Measurements from ENCODE around the gene FLRT1.

FLRT1 gene

GRCh38 chr11:64008283-64008913, 27.3 kb upstream of the FLRT1 start:
- H3K27me3 ChIP-seq (ENCODE audit: control insufficient read depth, insufficient read depth, low read length): peaks cover 27% of the 10 kb centered on the region
- H3K4me1 ChIP-seq (ENCODE audit: control insufficient read depth, insufficient read depth, low read length): peaks cover 25% of the 10 kb centered on the region
- no peaks in the 10 kb centered on the region for H3K36me3 ChIP-seq (ENCODE audit: control insufficient read depth, insufficient read depth, low read length)
- H3K9me3 ChIP-seq (ENCODE audit: control insufficient read depth, low read length): no peaks in the 10 kb centered on the region
- peak overlapping the region; percentile 39 for H3K9ac ChIP-seq (ENCODE audit: low read length)
- no peak overlapping the region for H3K4me3 ChIP-seq (ENCODE audit: low read length)

GRCh38 chr11:64008914-64009633, 26.7 kb upstream of the FLRT1 start:
- Histone ChIP-seq H3K9me3 (ENCODE audit: control insufficient read depth, low read length) (no peaks in the 10 kb centered on the region), H3K27me3 (ENCODE audit: control insufficient read depth, insufficient read depth, low read length) (peaks cover 27% of the 10 kb centered on the region), H3K4me3 (ENCODE audit: low read length) (no peak overlapping the region), H3K4me1 (ENCODE audit: control insufficient read depth, insufficient read depth, low read length) (peaks cover 25% of the 10 kb centered on the region), H3K9ac (ENCODE audit: low read length) (no peak overlapping the region), H3K36me3 (ENCODE audit: control insufficient read depth, insufficient read depth, low read length) (no peaks in the 10 kb centered on the region)

- Histone ChIP-seq H3K36me3 (ENCODE audit: control insufficient read depth, insufficient read depth, low read length) (no peaks in the 10 kb centered on the region), H3K4me1 (ENCODE audit: control insufficient read depth, insufficient read depth, low read length) (peaks cover 25% of the 10 kb centered on the region), H3K9ac (ENCODE audit: low read length) (no peak overlapping the region), H3K9me3 (ENCODE audit: control insufficient read depth, low read length) (no peaks in the 10 kb centered on the region), H3K27me3 (ENCODE audit: control insufficient read depth, insufficient read depth, low read length) (peaks cover 27% of the 10 kb centered on the region), H3K4me3 (ENCODE audit: low read length) (no peak overlapping the region)
Measured at GRCh38 chr11:64009710-64010109, 26.0 kb upstream of the FLRT1 start.

- H3K27me3 ChIP-seq (ENCODE audit: control insufficient read depth, insufficient read depth, low read length): peaks cover 27% of the 10 kb centered on the region
- no peaks in the 10 kb centered on the region for H3K9me3 ChIP-seq (ENCODE audit: control insufficient read depth, low read length)
- no peak overlapping the region for H3K4me3 ChIP-seq (ENCODE audit: low read length)
- H3K9ac ChIP-seq (ENCODE audit: low read length): no peak overlapping the region
- no peaks in the 10 kb centered on the region for H3K36me3 ChIP-seq (ENCODE audit: control insufficient read depth, insufficient read depth, low read length)
- H3K4me1 ChIP-seq (ENCODE audit: control insufficient read depth, insufficient read depth, low read length): peaks cover 25% of the 10 kb centered on the region
Measured at GRCh38 chr11:64010783-64011182, 24.9 kb upstream of the FLRT1 start.

- no peaks in the 10 kb centered on the region for H3K9me3 ChIP-seq (ENCODE audit: control insufficient read depth, low read length)
- H3K4me1 ChIP-seq (ENCODE audit: control insufficient read depth, insufficient read depth, low read length): peaks cover 25% of the 10 kb centered on the region
- peaks cover 21% of the 10 kb centered on the region for H3K27me3 ChIP-seq (ENCODE audit: control insufficient read depth, insufficient read depth, low read length)
- no peaks in the 10 kb centered on the region for H3K36me3 ChIP-seq (ENCODE audit: control insufficient read depth, insufficient read depth, low read length)
- H3K4me3 ChIP-seq (ENCODE audit: low read length): no peak overlapping the region
- H3K9ac ChIP-seq (ENCODE audit: low read length): no peak overlapping the region
Measured at GRCh38 chr11:64011371-64011770, 24.4 kb upstream of the FLRT1 start.

- Histone ChIP-seq H3K27me3 (ENCODE audit: control insufficient read depth, insufficient read depth, low read length) (peaks cover 6% of the 10 kb centered on the region), H3K9ac (ENCODE audit: low read length) (no peak overlapping the region), H3K4me3 (ENCODE audit: low read length) (no peak overlapping the region), H3K9me3 (ENCODE audit: control insufficient read depth, low read length) (no peaks in the 10 kb centered on the region), H3K36me3 (ENCODE audit: control insufficient read depth, insufficient read depth, low read length) (no peaks in the 10 kb centered on the region), H3K4me1 (ENCODE audit: control insufficient read depth, insufficient read depth, low read length) (peaks cover 20% of the 10 kb centered on the region)
Measured at GRCh38 chr11:64013141-64013896, 22.4 kb upstream of the FLRT1 start.

- Histone ChIP-seq H3K36me3 (ENCODE audit: control insufficient read depth, insufficient read depth, low read length) (no peaks in the 10 kb centered on the region), H3K4me1 (ENCODE audit: control insufficient read depth, insufficient read depth, low read length) (peaks cover 26% of the 10 kb centered on the region), H3K9ac (ENCODE audit: low read length) (no peak overlapping the region), H3K4me3 (ENCODE audit: low read length) (no peak overlapping the region), H3K27me3 (ENCODE audit: control insufficient read depth, insufficient read depth, low read length) (peaks cover 4% of the 10 kb centered on the region), H3K9me3 (ENCODE audit: control insufficient read depth, low read length) (no peaks in the 10 kb centered on the region)
Measured at GRCh38 chr11:64014356-64014755, 21.4 kb upstream of the FLRT1 start.

GRCh38 chr11:64015510-64015909, 20.2 kb upstream of the FLRT1 start:
- Histone ChIP-seq H3K4me1 (ENCODE audit: control insufficient read depth, insufficient read depth, low read length) (peaks cover 26% of the 10 kb centered on the region), H3K9ac (ENCODE audit: low read length) (no peak overlapping the region), H3K9me3 (ENCODE audit: control insufficient read depth, low read length) (no peaks in the 10 kb centered on the region), H3K27me3 (ENCODE audit: control insufficient read depth, insufficient read depth, low read length) (peaks cover 3% of the 10 kb centered on the region), H3K36me3 (ENCODE audit: control insufficient read depth, insufficient read depth, low read length) (no peaks in the 10 kb centered on the region), H3K4me3 (ENCODE audit: low read length) (no peak overlapping the region)

GRCh38 chr11:64015935-64016845, 19.5 kb upstream of the FLRT1 start:
- peaks cover 3% of the 10 kb centered on the region for H3K27me3 ChIP-seq (ENCODE audit: control insufficient read depth, insufficient read depth, low read length)
- no peaks in the 10 kb centered on the region for H3K36me3 ChIP-seq (ENCODE audit: control insufficient read depth, insufficient read depth, low read length)
- H3K4me3 ChIP-seq (ENCODE audit: low read length): no peak overlapping the region
- H3K9me3 ChIP-seq (ENCODE audit: control insufficient read depth, low read length): no peaks in the 10 kb centered on the region
- H3K4me1 ChIP-seq (ENCODE audit: control insufficient read depth, insufficient read depth, low read length): peaks cover 22% of the 10 kb centered on the region
- H3K9ac ChIP-seq (ENCODE audit: low read length): no peak overlapping the region

GRCh38 chr11:64017945-64018224, 17.8 kb upstream of the FLRT1 start:
- Histone ChIP-seq H3K4me1 (ENCODE audit: control insufficient read depth, insufficient read depth, low read length) (peaks cover 18% of the 10 kb centered on the region), H3K27me3 (ENCODE audit: control insufficient read depth, insufficient read depth, low read length) (peaks cover 3% of the 10 kb centered on the region), H3K9ac (ENCODE audit: low read length) (no peak overlapping the region), H3K4me3 (ENCODE audit: low read length) (no peak overlapping the region), H3K9me3 (ENCODE audit: control insufficient read depth, low read length) (no peaks in the 10 kb centered on the region), H3K36me3 (ENCODE audit: control insufficient read depth, insufficient read depth, low read length) (no peaks in the 10 kb centered on the region)

- Histone ChIP-seq H3K4me1 (ENCODE audit: control insufficient read depth, insufficient read depth, low read length) (peaks cover 18% of the 10 kb centered on the region), H3K9ac (ENCODE audit: low read length) (no peak overlapping the region)
Measured at GRCh38 chr11:64018310-64018709, 17.4 kb upstream of the FLRT1 start.

More at GRCh38 chr11:64018310-64018709, 17.4 kb upstream of the FLRT1 start:
- no peaks in the 10 kb centered on the region for H3K9me3 ChIP-seq (ENCODE audit: control insufficient read depth, low read length)
- peaks cover 3% of the 10 kb centered on the region for H3K27me3 ChIP-seq (ENCODE audit: control insufficient read depth, insufficient read depth, low read length)
- no peak overlapping the region for H3K4me3 ChIP-seq (ENCODE audit: low read length)
- no peaks in the 10 kb centered on the region for H3K36me3 ChIP-seq (ENCODE audit: control insufficient read depth, insufficient read depth, low read length)

Measured in mucosa of stomach (tissue), 1 donor.